Activated CD8-positive, alpha-beta memory T cell treated with anti-CD3 and anti-CD28 coated beads, Interleukin-2, amount 50 U/mL, for 24 hours (primary cell): ENCODE data around the gene C1orf94.
"Not testable (repeated sequence)": the region's sequence is repeated elsewhere in the genome, so short reads cannot be mapped to it uniquely, and the experiment has no call there.

Experiments used
- DNase-seq: peaks from one replicate; pipeline ENCODE4 v3.0.0-alpha.2; 2020; ENCODE audit errors: extremely low read depth

The C1orf94 gene

GRCh38 chr1:34164771-34165391 is 11.8 kb upstream of the C1orf94 start, which contains the start of gene CSMD2:
Gene CSMD2 (minus strand): TSS chr1:34165230. CDS start chr1:34165097, 133 bp downstream.
- no peak for DNase-seq

DNA sequence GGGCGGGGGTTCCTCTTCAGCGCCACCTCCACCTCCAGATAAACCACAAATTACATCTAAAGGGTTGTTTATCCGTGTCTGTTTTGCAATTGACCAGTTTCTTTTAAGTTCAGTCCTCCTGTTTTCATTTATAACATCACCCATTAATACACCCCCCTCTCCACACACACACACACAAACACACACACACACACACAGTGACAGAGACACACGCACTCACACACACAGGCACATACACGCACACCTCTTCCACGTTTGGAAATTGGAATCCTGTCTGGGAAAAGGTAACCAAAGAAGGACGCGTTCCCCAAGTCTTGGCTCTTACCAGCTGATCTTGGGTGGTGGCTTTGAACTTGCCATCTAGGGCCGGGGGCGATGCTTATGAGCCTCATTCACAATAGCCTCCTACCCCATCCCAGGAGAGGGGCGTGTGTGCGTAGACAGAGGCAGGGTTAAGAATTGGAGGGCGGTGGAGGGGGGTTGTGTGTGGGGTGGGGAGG is 11.2 kb upstream of the C1orf94 start:
- DNase-seq = no peak

GRCh38 chr1:34166191-34166624 is 10.5 kb upstream of the C1orf94 start:
- no peak for DNase-seq

GRCh38 chr1:34166625-34167361 is 9.9 kb upstream of the C1orf94 start:
- no peak for DNase-seq

- DNase-seq = no peak
Measured at GRCh38 chr1:34167389-34167788, 9.3 kb upstream of the C1orf94 start.

- DNase-seq = no peak
Measured at GRCh38 chr1:34175744-34176143, 963 bp upstream of the C1orf94 start.

- DNase-seq = no peak
Measured at GRCh38 chr1:34178072-34178471, 1.4 kb downstream of the C1orf94 start.

GRCh38 chr1:34183381-34183780 is 6.7 kb downstream of the C1orf94 start:
- not testable (repeated sequence) for DNase-seq

GRCh38 chr1:34186741-34187494 is 10.2 kb downstream of the C1orf94 start:
- DNase-seq = no peak

- no peak for DNase-seq
Measured at GRCh38 chr1:34188418-34188817, 11.7 kb downstream of the C1orf94 start.

DNA sequence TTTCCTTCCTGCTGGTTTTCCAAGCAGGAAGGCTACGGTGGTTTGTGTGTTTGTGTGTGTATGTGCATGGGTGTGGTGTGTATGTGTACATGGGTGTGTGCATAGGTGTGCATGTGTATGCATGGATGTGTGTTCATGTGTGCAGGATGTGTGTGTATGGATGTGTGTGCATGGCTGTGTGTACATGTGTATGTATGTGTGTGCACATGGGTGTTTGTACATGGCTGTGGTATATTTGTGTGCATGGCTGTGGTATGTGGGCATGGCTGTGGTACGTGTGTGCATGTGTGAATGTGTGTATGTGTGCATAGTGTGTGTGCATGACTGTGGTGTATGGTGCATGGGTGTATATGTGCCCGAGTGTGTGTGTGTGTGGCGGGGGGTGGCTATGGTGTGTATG is 12.3 kb downstream of the C1orf94 start:
- no peak for DNase-seq

GRCh38 chr1:34190692-34191091 is 14.0 kb downstream of the C1orf94 start:
- no peak for DNase-seq

DNA sequence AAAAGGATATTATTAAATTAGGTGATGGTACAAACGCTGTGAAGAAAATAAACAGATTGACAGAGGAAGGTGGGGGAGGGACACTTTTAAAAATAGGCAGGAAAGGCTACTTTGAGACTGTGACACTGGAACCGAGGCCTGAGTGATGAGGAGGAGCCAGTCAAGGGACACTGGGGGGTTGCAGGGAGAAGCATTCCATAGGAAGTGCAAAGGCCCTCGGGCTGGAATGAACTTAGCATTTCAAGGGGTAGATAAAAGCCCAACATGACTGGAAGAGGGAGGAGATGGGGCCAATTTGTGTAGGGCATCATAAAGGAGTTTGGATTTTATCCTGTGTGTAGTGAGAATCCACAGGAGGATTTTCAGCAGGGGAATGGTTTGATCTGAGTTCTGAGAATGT is 15.9 kb downstream of the C1orf94 start:
- no peak for DNase-seq

GRCh38 chr1:34199927-34200326 is 23.2 kb downstream of the C1orf94 start:
- DNase-seq = no peak

- no peak for DNase-seq
Measured at GRCh38 chr1:34212673-34213072, 36.0 kb downstream of the C1orf94 start.

GRCh38 chr1:34213956-34214355 is 37.2 kb downstream of the C1orf94 start:
- DNase-seq = no peak

GRCh38 chr1:34231441-34231840 is 54.7 kb downstream of the C1orf94 start:
- no peak for DNase-seq

- DNase-seq = no peak
Measured at GRCh38 chr1:34235594-34235993, 58.9 kb downstream of the C1orf94 start.

DNA sequence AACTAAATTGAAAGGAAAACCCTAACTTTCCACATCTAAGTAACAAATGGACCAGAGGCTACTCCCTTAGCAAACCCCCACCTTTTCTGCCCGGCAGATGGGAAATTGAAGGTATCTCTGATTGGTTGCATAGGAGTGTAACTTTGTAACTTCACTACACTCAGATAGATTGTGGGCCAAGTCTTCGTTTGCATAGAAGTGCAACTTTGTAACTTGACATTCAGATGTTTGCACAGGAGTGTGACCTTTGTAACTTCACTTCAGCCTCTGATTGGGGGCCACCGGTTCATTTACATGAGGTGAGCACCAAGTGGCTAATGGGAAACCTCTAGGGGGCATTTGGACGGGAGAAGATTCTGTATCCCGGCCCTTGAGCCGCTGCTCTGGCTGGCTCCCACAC is 59.4 kb downstream of the C1orf94 start:
- no peak for DNase-seq

GRCh38 chr1:34237151-34237815 is 60.6 kb downstream of the C1orf94 start:
- no peak for DNase-seq

- no peak for DNase-seq
Measured at GRCh38 chr1:34245967-34246366, 69.3 kb downstream of the C1orf94 start.

DNA sequence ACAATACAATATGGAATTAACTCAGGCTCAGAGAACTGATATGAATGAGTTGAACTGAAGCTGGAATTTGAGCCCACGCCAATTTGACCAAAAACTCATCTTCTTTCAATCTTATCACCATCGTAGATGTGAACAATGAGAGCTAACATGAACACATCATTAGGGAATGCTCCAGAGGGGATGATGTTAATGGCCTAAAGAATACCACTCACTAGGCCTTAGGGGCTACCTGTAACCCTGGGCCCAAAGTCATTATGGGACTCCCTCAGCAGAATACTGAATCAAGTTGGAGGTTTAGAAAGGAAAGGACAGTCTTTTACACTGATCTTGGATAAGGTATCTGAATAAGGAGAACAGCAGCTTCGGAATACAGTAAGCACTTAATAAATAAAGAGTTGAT is 73.6 kb downstream of the C1orf94 start:
- DNase-seq = no peak
